Measurements from ENCODE around the gene MYL7.
A peak's percentile ranks its signal among the peaks of the same experiment; 100 is the strongest.
"Not testable (repeated sequence)": the region's sequence is repeated elsewhere in the genome, so short reads cannot be mapped to it uniquely, and the experiment has no call there.

Gene MYL7

GRCh38 chr7:44126574-44126973, 14.6 kb downstream of the MYL7 start:
- not testable (repeated sequence) for H3K27ac ChIP-seq (ENCODE audit: low read depth, low read length, severe bottlenecking); H3K9me3 ChIP-seq (ENCODE audit: control insufficient read depth, low read length); H3K36me3 ChIP-seq (ENCODE audit: control insufficient read depth, insufficient read depth, low read length); H3K4me3 ChIP-seq (ENCODE audit: extremely low read depth, insufficient read depth, low read length, poor library complexity, severe bottlenecking)
- 87 to 91% methylated on average over 2 to 4 of the region's 4 CpGs for WGBS, 2 experiments (ENCODE audit: insufficient coverage in 2 of 2)
- H3K4me1 ChIP-seq (ENCODE audit: control insufficient read depth, insufficient read depth, low read length, poor library complexity, severe bottlenecking) = peaks cover 10% of the 10 kb centered on the region

- Histone ChIP-seq H3K9me3 (ENCODE audit: control insufficient read depth, low read length) (peaks cover 9% of the 10 kb centered on the region), H3K36me3 (ENCODE audit: control insufficient read depth, insufficient read depth, low read length) (peaks cover 24% of the 10 kb centered on the region), H3K4me1 (ENCODE audit: control insufficient read depth, insufficient read depth, low read length, poor library complexity, severe bottlenecking) (peaks cover 9% of the 10 kb centered on the region), H3K27ac (ENCODE audit: low read depth, low read length, severe bottlenecking) (no peak overlapping the region), H3K4me3 (ENCODE audit: extremely low read depth, insufficient read depth, low read length, poor library complexity, severe bottlenecking) (no peak overlapping the region)
- 100% methylated on average over 3 of the region's 6 CpGs for WGBS, 2 experiments (ENCODE audit: insufficient coverage in 2 of 2)
These were observed 16.3 kb downstream of the MYL7 start for GRCh38 chr7:44124822-44125202.

DNA sequence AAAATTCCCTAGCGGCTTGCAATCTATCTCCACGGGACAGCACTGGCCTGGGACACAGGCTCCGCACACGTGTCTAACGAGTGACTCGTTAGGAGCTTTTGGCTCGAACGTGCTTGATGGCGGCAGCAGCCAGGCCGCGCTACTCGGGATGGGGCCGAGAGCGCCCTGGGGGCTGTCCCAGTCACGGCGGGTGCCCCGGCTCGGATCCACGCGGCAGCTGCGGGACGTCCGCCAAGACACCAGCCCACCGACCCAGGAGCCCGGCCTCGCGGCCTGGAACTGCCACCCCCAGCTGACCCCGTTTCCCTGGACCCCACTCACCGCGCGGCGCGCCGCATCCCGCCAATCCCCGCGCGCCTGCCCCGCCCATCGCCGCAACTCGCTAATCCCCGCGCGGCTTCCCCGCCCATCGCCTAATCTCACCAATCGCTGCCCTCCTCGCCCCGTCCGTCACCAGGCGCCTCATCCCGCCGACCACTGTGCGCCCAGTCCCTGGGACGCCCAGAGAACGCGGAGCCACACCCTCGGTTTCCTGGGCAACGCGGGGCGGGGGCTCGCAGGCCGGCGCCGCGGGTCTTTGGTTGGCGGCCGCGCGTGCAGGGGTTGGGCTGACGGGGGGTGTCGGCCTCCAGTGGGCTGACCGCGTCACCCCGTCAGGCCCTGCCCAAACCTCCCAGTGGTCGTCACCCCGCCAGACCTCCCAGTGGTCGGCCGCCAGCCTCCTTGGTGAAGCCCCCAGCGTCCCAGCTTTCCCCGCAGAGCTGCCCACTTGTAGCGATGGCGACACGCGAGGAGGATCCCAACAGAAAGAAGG, 17.7 kb downstream of the MYL7 start, which contains the start of gene POLD2:
Gene POLD2 (minus strand): TSS at position 359 of the 814 bp plus-strand sequence. CDS start 1,495 bp downstream, outside the sequence.
- Histone ChIP-seq H3K4me3 (ENCODE audit: extremely low read depth, insufficient read depth, low read length, poor library complexity, severe bottlenecking) (peak within 1 kb of the TSS; percentile 55), H3K4me1 (ENCODE audit: control insufficient read depth, insufficient read depth, low read length, poor library complexity, severe bottlenecking) (peaks cover 9% of the 10 kb centered on the region), H3K27ac (ENCODE audit: low read depth, low read length, severe bottlenecking) (peak within 1 kb of the TSS; percentile 75), H3K9me3 (ENCODE audit: control insufficient read depth, low read length) (peaks cover 9% of the 10 kb centered on the region), H3K36me3 (ENCODE audit: control insufficient read depth, insufficient read depth, low read length) (peaks cover 38% of the 10 kb centered on the region)
- 0% methylated on average over 64 to 73 of the region's 86 CpGs for WGBS, 2 experiments (ENCODE audit: insufficient coverage in 2 of 2)

DNA sequence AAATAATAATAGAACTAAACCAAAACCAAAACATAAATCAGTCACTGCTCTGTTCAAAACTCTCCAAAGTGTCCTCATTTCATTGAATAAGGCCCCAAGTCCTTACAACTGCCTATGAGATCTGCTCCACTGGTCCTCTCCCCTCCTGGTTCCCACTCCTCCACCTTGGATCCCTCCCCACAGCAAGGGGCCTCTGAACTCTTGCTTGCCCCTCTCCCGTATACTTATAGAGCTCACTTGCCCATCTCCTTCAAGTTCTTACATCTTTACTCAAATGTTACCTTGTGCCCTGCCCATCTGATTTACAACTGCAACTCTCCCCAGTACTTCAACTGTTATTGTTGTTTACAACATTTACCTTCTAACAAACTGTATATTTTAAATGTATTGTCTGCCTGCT, 18.6 kb downstream of the MYL7 start:
- peaks cover 46% of the 10 kb centered on the region for H3K36me3 ChIP-seq (ENCODE audit: control insufficient read depth, insufficient read depth, low read length)
- no peak overlapping the region for H3K27ac ChIP-seq (ENCODE audit: low read depth, low read length, severe bottlenecking)
- peak overlapping the region; percentile 55 for H3K4me3 ChIP-seq (ENCODE audit: extremely low read depth, insufficient read depth, low read length, poor library complexity, severe bottlenecking)
- 24 to 27% methylated on average over 1 of the region's 1 CpG for WGBS, 2 experiments (ENCODE audit: insufficient coverage in 2 of 2)
- H3K9me3 ChIP-seq (ENCODE audit: control insufficient read depth, low read length) = peaks cover 5% of the 10 kb centered on the region
- H3K4me1 ChIP-seq (ENCODE audit: control insufficient read depth, insufficient read depth, low read length, poor library complexity, severe bottlenecking) = peaks cover 9% of the 10 kb centered on the region

DNA sequence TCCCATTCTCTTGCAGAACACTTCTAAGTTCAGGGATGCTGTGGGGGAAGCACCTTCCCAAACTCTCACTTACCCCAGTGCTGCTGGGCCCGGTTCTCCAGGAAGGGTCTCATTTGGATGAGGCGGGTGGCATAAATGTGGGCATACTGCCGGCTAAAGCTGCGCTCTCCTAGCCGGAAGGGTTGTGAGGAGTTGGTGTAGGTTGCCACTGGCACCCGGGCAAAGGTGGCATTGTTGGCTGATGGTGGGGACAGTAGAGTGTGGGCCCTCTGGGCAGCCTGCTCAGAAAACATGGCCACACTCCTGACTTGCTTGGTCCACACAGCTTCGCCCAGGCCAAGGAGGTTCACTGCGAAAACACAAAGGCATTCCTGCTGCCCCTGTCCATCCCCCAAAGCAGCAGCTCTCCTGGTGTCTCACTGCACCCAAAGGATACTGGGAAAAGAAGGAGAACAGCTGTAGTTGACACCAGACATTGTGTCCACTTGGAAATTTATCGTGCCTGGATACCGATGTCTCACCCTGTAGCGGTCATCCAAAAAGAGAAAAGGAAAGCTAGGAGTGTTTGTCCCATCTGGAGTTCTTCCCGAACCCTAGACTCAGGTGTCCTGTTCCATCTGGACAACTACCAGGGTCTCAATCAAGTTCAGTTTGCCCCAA, 19.2 kb downstream of the MYL7 start:
- peak overlapping the region; percentile 55 for H3K4me3 ChIP-seq (ENCODE audit: extremely low read depth, insufficient read depth, low read length, poor library complexity, severe bottlenecking)
- H3K36me3 ChIP-seq (ENCODE audit: control insufficient read depth, insufficient read depth, low read length) = peaks cover 52% of the 10 kb centered on the region
- 98 to 100% methylated on average over 6 to 8 of the region's 12 CpGs for WGBS, 2 experiments (ENCODE audit: insufficient coverage in 2 of 2)
- H3K9me3 ChIP-seq (ENCODE audit: control insufficient read depth, low read length) = no peaks in the 10 kb centered on the region
- H3K4me1 ChIP-seq (ENCODE audit: control insufficient read depth, insufficient read depth, low read length, poor library complexity, severe bottlenecking) = peaks cover 9% of the 10 kb centered on the region
- H3K27ac ChIP-seq (ENCODE audit: low read depth, low read length, severe bottlenecking) = no peak overlapping the region

- Histone ChIP-seq H3K27ac (ENCODE audit: low read depth, low read length, severe bottlenecking) (no peak overlapping the region), H3K36me3 (ENCODE audit: control insufficient read depth, insufficient read depth, low read length) (peaks cover 66% of the 10 kb centered on the region), H3K9me3 (ENCODE audit: control insufficient read depth, low read length) (no peaks in the 10 kb centered on the region), H3K4me3 (ENCODE audit: extremely low read depth, insufficient read depth, low read length, poor library complexity, severe bottlenecking) (no peak overlapping the region), H3K4me1 (ENCODE audit: control insufficient read depth, insufficient read depth, low read length, poor library complexity, severe bottlenecking) (peaks cover 9% of the 10 kb centered on the region)
- 78 to 88% methylated on average over 1 to 4 of the region's 6 CpGs for WGBS, 2 experiments (ENCODE audit: insufficient coverage in 2 of 2)
These were observed 20.7 kb downstream of the MYL7 start for GRCh38 chr7:44120395-44120794.

- Histone ChIP-seq H3K4me3 (ENCODE audit: extremely low read depth, insufficient read depth, low read length, poor library complexity, severe bottlenecking) (no peak overlapping the region), H3K36me3 (ENCODE audit: control insufficient read depth, insufficient read depth, low read length) (peaks cover 71% of the 10 kb centered on the region), H3K4me1 (ENCODE audit: control insufficient read depth, insufficient read depth, low read length, poor library complexity, severe bottlenecking) (peaks cover 9% of the 10 kb centered on the region), H3K27ac (ENCODE audit: low read depth, low read length, severe bottlenecking) (no peak overlapping the region), H3K9me3 (ENCODE audit: control insufficient read depth, low read length) (no peaks in the 10 kb centered on the region)
- WGBS, 2 experiments (ENCODE audit: insufficient coverage in 2 of 2) = 95 to 97% methylated on average over 8 of the region's 8 CpGs
These were observed 21.2 kb downstream of the MYL7 start for GRCh38 chr7:44119829-44120380.

DNA sequence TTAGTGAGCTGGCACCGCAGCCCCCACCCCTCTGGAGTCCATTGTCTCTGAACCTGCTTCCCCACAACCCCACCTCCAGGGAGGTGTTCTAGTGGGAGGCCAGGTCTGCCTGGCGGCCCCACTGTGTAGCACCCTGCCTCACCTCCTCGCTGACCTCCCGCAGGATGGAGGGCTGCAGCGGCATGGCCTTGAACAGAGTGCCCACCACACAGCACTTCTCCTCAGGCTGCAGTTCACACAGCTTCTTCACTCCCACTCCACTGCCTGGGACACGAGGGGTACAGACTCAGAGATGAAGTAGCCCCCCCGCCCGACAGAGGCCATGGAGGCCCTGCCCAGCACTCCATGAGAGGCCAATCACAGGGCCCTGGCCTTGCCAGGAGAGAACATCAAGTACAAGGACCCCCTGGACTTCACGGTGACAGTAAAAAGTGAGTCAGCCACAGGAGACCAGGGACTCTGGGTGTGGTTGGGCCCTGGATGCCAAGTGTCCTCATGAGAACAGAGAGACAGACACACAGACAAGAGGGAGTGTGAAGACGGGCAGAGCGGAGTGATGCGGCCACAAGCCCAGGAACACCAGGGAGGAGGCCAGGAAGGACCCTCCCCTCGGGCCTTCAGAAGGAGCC, 23.2 kb downstream of the MYL7 start:
- 96 to 98% methylated on average over 8 to 9 of the region's 13 CpGs for WGBS, 2 experiments (ENCODE audit: insufficient coverage in 2 of 2)
- no peak overlapping the region for H3K27ac ChIP-seq (ENCODE audit: low read depth, low read length, severe bottlenecking)
- no peak overlapping the region for H3K4me3 ChIP-seq (ENCODE audit: extremely low read depth, insufficient read depth, low read length, poor library complexity, severe bottlenecking)
- no peaks in the 10 kb centered on the region for H3K9me3 ChIP-seq (ENCODE audit: control insufficient read depth, low read length)
- peaks cover 88% of the 10 kb centered on the region for H3K36me3 ChIP-seq (ENCODE audit: control insufficient read depth, insufficient read depth, low read length)
- peaks cover 9% of the 10 kb centered on the region for H3K4me1 ChIP-seq (ENCODE audit: control insufficient read depth, insufficient read depth, low read length, poor library complexity, severe bottlenecking)

DNA sequence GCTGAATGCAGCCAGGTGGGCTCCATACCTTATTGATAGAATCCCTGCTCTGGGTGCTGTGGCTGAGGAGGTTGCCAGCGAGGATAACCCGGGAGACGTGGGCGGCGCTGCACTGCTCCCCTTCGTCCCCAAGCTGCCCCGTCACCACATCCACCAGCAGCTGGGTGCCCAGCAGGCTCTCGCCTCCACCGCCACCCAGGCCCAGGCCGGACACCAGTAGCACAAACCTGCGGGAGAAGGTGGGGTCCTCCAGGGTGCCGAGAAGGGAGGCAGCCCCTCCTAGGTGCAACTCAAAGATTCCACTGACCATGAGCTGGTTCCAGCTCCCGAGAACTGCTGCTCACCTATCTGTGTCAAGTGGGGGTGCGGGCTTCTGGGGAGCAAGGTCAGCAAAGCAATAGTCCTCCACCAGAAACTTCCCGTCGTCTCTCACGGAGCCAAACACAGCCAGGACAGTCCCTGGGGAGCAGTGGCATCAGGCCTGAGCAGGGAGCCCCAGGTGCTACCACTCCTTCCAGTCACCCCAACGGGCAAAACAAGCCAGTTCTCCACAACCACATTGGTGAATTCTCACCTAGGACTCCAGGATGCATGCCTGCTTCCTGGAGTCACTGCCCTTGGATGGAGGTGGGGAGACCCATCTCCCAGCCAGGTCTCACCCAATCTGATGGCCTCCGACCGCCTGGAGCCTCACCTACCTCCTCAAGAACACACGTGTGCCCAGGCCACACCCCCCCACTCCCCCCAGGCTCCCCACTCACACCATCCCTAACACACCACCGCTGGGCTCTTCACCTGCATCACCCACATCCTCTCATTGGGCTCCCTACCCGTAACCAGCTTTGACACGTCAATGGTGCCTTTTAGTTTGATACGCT, 24.1 kb downstream of the MYL7 start:
- 91 to 94% methylated on average over 17 to 21 of the region's 25 CpGs for WGBS, 2 experiments (ENCODE audit: insufficient coverage in 2 of 2)
- H3K4me3 ChIP-seq (ENCODE audit: extremely low read depth, insufficient read depth, low read length, poor library complexity, severe bottlenecking) = no peak overlapping the region
- H3K4me1 ChIP-seq (ENCODE audit: control insufficient read depth, insufficient read depth, low read length, poor library complexity, severe bottlenecking) = peaks cover 5% of the 10 kb centered on the region
- peaks cover 93% of the 10 kb centered on the region for H3K36me3 ChIP-seq (ENCODE audit: control insufficient read depth, insufficient read depth, low read length)
- no peak overlapping the region for H3K27ac ChIP-seq (ENCODE audit: low read depth, low read length, severe bottlenecking)
- no peaks in the 10 kb centered on the region for H3K9me3 ChIP-seq (ENCODE audit: control insufficient read depth, low read length)

Measured in mesodermal cell (in vitro differentiated cells).